HG02571 (cell line): ENCODE measurements around the gene PTH2.

Experiments
- ATAC-seq: cut with Tn5 transposase; IDR thresholded peaks from one replicate; pipeline ENCODE4 v1.9.1; 2021; ENCODE audit warnings: mild to moderate bottlenecking, moderate library complexity; ENCODE audit not compliant: unreplicated experiment

PTH2 gene

GRCh38 chr19:49432141-49433073 is 9.2 kb upstream of the PTH2 start:
- no peak for ATAC-seq

- ATAC-seq = no peak
Observed at GRCh38 chr19:49431330-49431749, 8.1 kb upstream of the PTH2 start.

- no peak for ATAC-seq
Observed at GRCh38 chr19:49430678-49431329, 7.6 kb upstream of the PTH2 start.

GRCh38 chr19:49430172-49430677 is 7.0 kb upstream of the PTH2 start:
- ATAC-seq = no peak

DNA sequence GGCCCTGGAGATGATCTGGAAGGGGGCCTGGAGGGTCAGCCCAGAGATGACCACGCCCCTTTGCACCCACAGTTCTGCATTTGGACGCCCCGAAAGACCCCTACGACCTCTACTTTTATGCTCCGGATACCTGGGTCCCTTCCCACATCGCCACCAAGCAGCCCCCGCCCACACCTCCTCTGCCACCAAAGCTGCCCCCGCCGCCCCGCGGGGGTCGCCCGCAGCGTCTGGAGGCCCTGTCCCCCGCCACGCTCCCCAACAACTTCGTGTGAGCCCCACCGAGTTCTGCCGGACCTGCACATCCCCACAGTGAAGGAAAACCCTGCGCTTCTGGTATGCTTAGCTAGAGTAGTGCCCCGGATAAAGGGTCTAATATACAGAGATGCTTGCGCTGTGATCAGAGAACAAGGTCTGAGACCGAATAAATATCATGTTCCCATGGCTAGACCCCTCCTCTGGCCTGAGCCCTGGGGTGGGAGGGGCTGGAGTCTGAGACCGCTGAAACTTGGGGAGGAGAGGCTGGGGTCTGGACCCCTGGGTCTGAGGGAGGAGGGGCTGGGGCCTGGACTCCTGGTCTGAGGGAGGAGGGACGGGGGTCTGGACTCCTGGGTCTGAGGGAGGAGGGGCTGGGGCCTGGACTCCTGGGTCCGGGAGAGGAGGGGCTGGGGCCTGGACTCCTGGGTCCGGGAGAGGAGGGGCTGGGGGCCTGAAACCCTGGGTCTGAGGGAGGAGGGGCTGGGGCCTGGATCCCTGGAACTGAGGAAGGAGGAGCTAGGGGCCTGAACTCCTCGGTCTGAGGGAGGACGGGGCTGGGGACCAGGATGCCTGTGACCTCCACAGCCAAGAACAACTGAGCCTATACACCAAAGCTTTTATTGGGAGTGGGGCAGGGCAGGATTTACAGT is 5.6 kb upstream of the PTH2 start:
- no peak for ATAC-seq

DNA sequence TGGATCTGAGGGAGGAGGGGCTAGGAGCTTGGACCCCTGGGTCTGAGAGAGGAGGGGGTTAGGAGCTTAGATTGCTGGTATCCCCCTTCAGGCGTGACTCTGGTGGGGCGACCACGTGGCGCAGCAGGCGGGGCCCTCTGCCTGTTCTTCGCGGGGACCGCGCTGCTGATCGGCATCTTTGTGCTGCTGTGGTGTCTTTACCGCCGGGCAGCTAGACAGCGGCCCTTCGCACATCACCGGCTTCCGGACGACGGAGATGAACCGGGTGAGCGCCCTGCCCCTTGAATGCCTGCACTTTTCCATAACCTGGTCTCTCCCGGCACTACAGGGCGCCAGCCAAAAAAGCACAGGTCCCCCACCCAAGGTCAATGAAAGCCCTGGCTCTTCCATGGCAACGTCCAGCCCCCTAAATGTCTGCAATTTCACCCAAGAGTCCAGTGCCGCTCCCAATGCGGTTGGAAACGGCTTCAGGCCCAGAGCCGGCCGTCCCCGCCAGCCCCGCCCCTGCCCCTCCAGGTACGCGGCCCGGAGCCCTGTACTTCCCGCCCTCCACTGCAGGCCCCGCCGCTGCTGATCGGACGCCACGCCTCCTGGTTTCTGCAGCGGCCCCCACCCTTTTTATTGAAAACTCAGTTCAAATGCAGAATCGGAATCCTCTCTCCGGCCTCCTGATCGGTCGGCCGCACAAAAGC is 4.8 kb upstream of the PTH2 start:
- ATAC-seq = no peak

DNA sequence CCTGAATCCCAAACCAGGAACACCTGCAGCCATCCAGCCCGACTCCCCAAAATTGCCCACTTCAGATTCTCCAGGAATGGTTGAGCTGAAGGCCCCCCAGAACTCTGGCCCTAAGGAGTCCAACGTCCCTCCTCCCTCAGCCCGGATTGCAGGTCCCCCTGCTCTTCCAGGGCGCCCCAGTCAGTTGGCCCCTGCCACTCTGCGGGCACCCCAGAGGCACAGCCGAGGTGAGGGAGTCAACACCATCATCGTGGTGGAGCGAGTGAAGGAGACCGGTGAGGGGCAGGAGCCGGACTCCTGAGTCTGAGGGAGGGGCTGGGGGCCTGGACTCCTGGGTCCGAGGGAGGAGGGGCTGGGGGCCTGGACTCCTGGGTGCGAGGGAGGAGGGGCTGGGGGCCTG is 4.1 kb upstream of the PTH2 start:
- no peak for ATAC-seq

DNA sequence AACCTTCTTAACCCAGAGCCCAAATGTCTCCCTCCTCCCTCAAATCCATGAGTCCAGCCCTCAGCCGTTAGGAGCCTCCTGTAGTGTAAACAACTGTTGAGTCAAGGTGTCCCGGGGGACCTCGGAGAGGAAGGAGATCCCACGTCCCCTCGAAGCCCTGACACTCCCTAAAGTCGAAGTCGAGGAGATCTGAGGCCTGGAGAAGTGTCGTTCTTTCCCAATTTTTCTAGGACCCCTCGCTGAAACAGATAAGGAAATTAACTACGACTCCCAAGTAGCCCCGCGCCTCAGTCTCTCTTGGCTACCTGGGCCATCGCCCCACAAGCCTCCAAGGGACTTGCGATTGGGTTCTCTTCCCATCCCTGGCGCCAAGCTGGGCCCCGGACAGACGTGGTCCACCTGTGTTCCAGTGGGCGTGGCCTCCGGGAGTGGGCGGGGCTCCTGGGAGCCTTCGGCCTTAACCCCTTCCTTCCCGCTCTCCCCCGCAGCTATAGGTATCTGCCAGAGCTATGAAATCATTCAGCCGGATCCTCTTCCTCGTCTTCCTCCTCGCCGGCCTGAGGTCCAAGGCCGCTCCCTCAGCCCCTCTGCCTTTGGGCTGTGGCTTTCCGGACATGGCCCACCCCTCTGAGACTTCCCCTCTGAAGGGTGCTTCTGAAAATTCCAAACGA is 2.8 kb upstream of the PTH2 start:
- ATAC-seq = no peak

DNA sequence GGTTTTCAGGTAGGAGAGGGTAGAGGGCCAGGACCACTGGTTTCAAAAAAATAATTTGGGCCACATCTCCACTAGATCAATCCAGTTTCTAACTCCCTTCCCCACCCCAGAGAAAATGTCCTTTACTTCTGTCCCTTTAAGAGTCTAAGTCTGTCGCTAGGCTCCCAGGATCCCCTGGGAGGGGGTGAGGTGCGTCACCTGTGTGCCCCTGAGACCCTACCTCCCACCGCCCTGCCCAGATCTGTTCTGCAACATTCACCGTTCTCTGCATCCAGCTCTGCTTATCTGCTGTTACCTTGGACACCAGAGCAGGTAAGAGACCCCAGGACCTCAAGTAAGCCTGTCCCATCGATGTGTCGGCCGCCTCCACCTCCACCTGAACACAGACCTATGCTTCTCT is 1.9 kb upstream of the PTH2 start, which contains the start of gene GFY:
Gene GFY, plus strand, starts transcription at position 211 of the 400 bp plus-strand sequence. CDS start 1,043 bp downstream, outside the sequence.
- no peak for ATAC-seq

GRCh38 chr19:49423985-49424303 is 703 bp upstream of the PTH2 start:
- no peak for ATAC-seq

DNA sequence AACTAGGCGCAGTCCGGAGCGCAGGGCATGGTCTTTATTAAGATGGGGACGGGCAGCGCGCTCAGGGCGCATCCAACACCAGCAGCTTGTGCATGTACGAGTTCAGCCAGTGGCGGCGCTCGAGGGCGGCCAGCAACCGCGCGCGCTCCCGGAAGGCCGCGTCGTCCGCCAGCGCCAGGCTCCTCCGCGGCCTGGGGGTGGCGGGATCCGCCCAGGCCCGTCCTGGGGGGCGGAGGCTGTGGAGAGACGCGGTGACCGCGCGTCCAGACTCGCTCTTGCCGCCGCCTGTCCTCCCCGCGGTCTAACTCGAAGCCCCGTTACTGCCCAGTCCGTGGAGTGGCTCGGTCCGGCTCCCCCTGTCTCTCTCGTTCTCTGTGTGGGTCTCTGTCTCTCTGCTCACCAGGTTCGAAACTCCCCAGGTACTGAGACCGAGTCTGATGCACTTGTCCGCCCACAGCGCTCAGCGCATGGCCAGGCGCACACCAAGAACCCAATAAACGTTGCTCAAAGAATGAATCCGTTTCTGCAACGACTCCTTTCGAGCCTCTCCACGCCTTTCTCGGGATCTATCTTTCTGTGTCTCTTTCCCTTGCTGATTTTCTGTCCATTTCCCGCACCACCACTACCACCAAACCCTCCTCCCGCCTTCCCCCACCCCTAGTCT is 702 bp downstream of the PTH2 start:
- no peak for ATAC-seq

DNA sequence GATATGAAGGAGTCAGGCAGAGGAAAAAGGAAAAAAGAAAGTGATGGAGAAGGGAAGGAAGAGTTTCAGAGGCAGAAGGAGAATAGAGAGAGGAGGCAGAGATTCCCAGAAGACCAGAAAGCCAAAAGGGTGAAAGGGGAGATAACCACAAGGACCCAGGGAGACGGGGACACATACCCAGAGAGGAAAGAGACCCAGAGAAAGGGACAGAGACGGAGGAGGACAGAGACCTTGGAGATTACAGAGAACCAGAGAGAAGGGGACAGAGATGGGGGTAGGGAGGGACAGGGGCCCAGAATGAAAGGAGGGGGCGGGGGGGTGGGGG is 1.4 kb downstream of the PTH2 start:
- no peak for ATAC-seq

GRCh38 chr19:49421039-49421877 is 2.0 kb downstream of the PTH2 start:
- no peak for ATAC-seq

DNA sequence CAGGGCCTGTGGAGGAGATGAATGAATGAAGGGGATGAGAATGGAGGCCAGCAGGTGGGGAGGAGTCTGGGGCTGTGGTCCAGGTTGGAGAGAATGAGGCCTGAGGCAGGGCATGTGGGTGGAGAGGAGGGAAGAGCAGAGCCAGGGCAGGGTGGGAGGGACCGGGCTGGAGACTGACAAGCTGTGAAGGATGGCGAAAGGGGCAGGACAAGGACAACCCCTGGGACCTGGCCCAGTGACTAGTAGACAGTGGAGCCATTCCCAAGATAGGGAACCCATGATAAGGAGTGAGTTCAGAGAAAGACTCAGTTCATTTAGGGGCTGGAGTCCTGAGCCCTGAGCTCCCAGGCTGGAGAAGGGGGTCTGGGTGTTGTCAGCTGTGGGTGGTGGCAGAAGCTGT is 3.0 kb downstream of the PTH2 start:
- ATAC-seq = no peak

DNA sequence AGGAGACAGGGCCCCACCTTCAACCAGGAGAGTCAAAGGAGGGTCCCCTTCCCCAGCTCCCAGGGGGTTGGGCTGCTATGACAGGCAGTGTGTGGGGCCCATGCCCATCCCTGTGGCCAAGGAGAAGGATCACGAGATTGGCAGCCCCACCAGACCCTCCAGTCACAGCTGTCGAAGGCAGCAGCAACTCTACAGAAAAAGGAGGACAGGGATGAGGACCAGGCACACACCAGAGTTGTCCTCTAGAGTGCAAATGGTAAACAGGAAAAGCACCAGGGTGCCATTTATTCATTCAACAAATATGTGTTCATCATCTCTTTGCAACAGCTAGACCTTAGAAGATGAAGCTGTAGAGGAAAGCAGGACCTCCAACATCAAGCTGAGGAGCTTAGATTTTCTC is 4.1 kb downstream of the PTH2 start:
- no peak for ATAC-seq

GRCh38 chr19:49418511-49418910 is 4.7 kb downstream of the PTH2 start:
- no peak for ATAC-seq

- ATAC-seq = no peak
Observed at GRCh38 chr19:49417088-49417487, 6.2 kb downstream of the PTH2 start.

DNA sequence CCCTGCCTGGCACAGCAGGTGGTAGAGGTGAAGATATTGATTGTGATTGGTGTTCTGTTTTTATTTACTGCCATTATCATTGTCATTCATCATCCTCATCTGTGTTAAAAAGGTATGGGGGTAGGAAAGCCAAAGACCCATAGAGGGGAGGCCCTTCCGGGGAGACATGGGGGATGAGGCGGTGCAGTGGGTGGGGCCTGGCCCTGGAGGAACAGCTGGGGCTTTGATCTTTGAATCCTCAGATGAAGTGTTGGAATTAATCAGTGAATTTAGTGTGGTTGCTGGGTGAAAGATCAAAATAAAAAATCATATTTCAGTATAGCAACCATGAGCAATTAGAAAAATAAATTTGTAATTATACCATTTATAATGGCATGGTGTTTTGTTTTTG is 7.4 kb downstream of the PTH2 start:
- no peak for ATAC-seq
